GM18517 (cell line): ENCODE results near the gene TJP1.
A peak's percentile ranks its signal among the peaks of the same experiment; 100 is the strongest.
"Not testable (repeated sequence)": the region's sequence is repeated elsewhere in the genome, so short reads cannot be mapped to it uniquely, and the experiment has no call there.

ENCODE experiments used
- ATAC-seq: cut with Tn5 transposase; IDR thresholded peaks from one replicate; pipeline ENCODE4 v1.9.1; 2021; ENCODE audit warnings: mild to moderate bottlenecking, moderate library complexity; ENCODE audit not compliant: unreplicated experiment

The TJP1 gene

GRCh38 chr15:29670266-29670665, 152.0 kb downstream of the TJP1 start:
- ATAC-seq: no peak

- no peak for ATAC-seq
Measured at GRCh38 chr15:29669823-29670222, 152.4 kb downstream of the TJP1 start.

GRCh38 chr15:29668120-29668602, 154.1 kb downstream of the TJP1 start:
- ATAC-seq: peak; percentile 73

GRCh38 chr15:29666241-29666640, 156.0 kb downstream of the TJP1 start:
- no peak for ATAC-seq

- no peak for ATAC-seq
Measured at GRCh38 chr15:29665444-29666003, 156.7 kb downstream of the TJP1 start.

- ATAC-seq: no peak
Measured at GRCh38 chr15:29664406-29664805, 157.9 kb downstream of the TJP1 start.

- ATAC-seq: not testable (repeated sequence)
Measured at GRCh38 chr15:29657476-29657817, 164.8 kb downstream of the TJP1 start.

- no peak for ATAC-seq
Measured at GRCh38 chr15:29656636-29657475, 165.4 kb downstream of the TJP1 start.

GRCh38 chr15:29652595-29652994, 169.7 kb downstream of the TJP1 start:
- ATAC-seq: no peak

- ATAC-seq: no peak
Measured at GRCh38 chr15:29651476-29652233, 170.6 kb downstream of the TJP1 start.
